Neural progenitor cell (in vitro differentiated cells): ENCODE data around the gene C10orf67.

Source experiments
- CTCF ChIP-seq: fragments of 200-600 bp; sonication (generic); IDR thresholded peaks from 2 replicates; pipeline ENCODE4 v1.5.1; 2017; ENCODE audit warnings: antibody characterized with exemption, mild to moderate bottlenecking
- EZH2phosphoT487 ChIP-seq: fragments of 200-600 bp; sonication (generic); IDR thresholded peaks from 2 replicates; pipeline ENCODE4 v1.6.1; 2017; ENCODE audit warnings: antibody characterized with exemption

- TF ChIP-seq EZH2phosphoT487 (no peak), CTCF (no peak)
Observed at GRCh38 chr10:23200997-23201652, 143.5 kb downstream of the C10orf67 start.
